H1 (cell line): ENCODE measurements around the gene DPF1. TPM values are rescaled to one million over a fixed set of nuclear protein-coding genes. Genes with fewer than 3 reads are reported as not detected.

Experiments
- CTCF ChIA-PET: fragments of 300-600 bp; sonication (Branson Sonifier 250); formaldehyde crosslinking; loops from one replicate; lab custom pipeline; 2021; ENCODE audit not compliant: partially characterized antibody; lab: Charles Lee
- POLR2A ChIA-PET: fragments of 300-600 bp; sonication (Branson Sonifier 250); formaldehyde crosslinking; loops from one replicate; lab custom pipeline; 2021; ENCODE audit warnings: inconsistent platforms; ENCODE audit not compliant: partially characterized antibody; lab: Charles Lee
- DNase-seq, 2 experiments: peaks; one replicate each; pipeline versions ENCODE4 v3.0.0 to v3.0.0-alpha.2; 2010 to 2022; ENCODE audit warnings: low spot score in 2 of 2, low read depth in 1 of 2, mixed read lengths in 1 of 2
- FAIRE-seq: peaks from 2 replicates; lab custom pipeline; 2011; peaks lifted over from hg19 to GRCh38; lab: Jason Lieb, UNC
- H2AFZ ChIP-seq: 2 replicates; pipeline ENCODE4 v1.8.1; 2012; ENCODE audit warnings: low read length, inconsistent platforms
- H2AK5ac ChIP-seq: 2 replicates; pipeline ENCODE4 v1.6.1; 2013; ENCODE audit warnings: low read depth, low read length
- H2BK120ac ChIP-seq: replicated peaks from 2 replicates; pipeline ENCODE3; 2013; ENCODE audit warnings: low read depth, low read length, inconsistent platforms
- H2BK12ac ChIP-seq: 2 replicates; pipeline ENCODE4 v1.6.1; 2013; ENCODE audit warnings: low read depth, low read length
- H2BK15ac ChIP-seq: 2 replicates; pipeline ENCODE4 v1.6.1; 2013; ENCODE audit warnings: low read length
- H2BK20ac ChIP-seq: 2 replicates; pipeline ENCODE4 v1.6.1; 2013; ENCODE audit warnings: low read length
- H2BK5ac ChIP-seq: 2 replicates; pipeline ENCODE4 v1.6.1; 2013; ENCODE audit warnings: low read depth, low read length
- H3K14ac ChIP-seq: 2 replicates; pipeline ENCODE4 v1.6.1; 2013; ENCODE audit warnings: inconsistent platforms; ENCODE audit not compliant: insufficient read length
- H3K18ac ChIP-seq: 2 replicates; pipeline ENCODE4 v1.6.1; 2013; ENCODE audit warnings: low read length; ENCODE audit errors: extremely low read depth
- H3K23ac ChIP-seq: 2 replicates; pipeline ENCODE4 v1.6.1; 2013; ENCODE audit warnings: inconsistent platforms; ENCODE audit not compliant: insufficient read length
- H3K23me2 ChIP-seq: 2 replicates; pipeline ENCODE4 v1.6.1; 2013; ENCODE audit warnings: low read depth, low read length
- H3K27ac ChIP-seq: 2 replicates; pipeline ENCODE4 v1.6.1; 2011; ENCODE audit warnings: low read depth, low read length, inconsistent platforms
- H3K27me3 ChIP-seq, 4 experiments: replicated peaks in 1 of 4; 1 replicate in 1 of 4; 2 replicates in 3 of 4; pipeline versions ENCODE4 v1.6.1 to v1.8.1; 2011 to 2013; ENCODE audit warnings: low read length in 3 of 4, mild to moderate bottlenecking in 3 of 4, inconsistent platforms in 2 of 4, mixed read lengths in 2 of 4, moderate library complexity in 1 of 4; ENCODE audit not compliant: control insufficient read depth in 3 of 4, insufficient read depth in 3 of 4; ENCODE audit errors: extremely low read depth in 1 of 4
- H3K36me3 ChIP-seq, 4 experiments: 2 replicates each; pipeline versions ENCODE4 v1.6.1 to v1.8.1; 2011 to 2013; ENCODE audit warnings: mild to moderate bottlenecking in 4 of 4, low read length in 3 of 4, moderate library complexity in 2 of 4, control low read depth in 1 of 4, inconsistent platforms in 1 of 4; ENCODE audit not compliant: insufficient read depth in 4 of 4, control insufficient read depth in 2 of 4
- H3K4ac ChIP-seq: replicated peaks from 2 replicates; pipeline ENCODE3; 2013; ENCODE audit warnings: low read length, low read depth, mixed read lengths, inconsistent platforms; ENCODE audit not compliant: insufficient read length
- H3K4me1 ChIP-seq, 4 experiments: replicated peaks in 1 of 4; 1 replicate in 1 of 4; 2 replicates in 3 of 4; pipeline versions ENCODE4 v1.6.1 to v1.8.1; 2011 to 2013; ENCODE audit warnings: low read length in 3 of 4, inconsistent platforms in 2 of 4, mixed read lengths in 1 of 4; ENCODE audit not compliant: insufficient read depth in 4 of 4, control insufficient read depth in 3 of 4
- H3K4me2 ChIP-seq, 2 experiments: 2 replicates each; pipeline versions ENCODE4 v1.6.1 to v1.8.1; 2011 to 2013; ENCODE audit warnings: low read depth in 2 of 2, low read length in 2 of 2, control low read depth in 1 of 2, inconsistent platforms in 1 of 2, mild to moderate bottlenecking in 1 of 2; ENCODE audit not compliant: insufficient read depth in 1 of 2
- H3K4me3 ChIP-seq, 4 experiments: fragments of 200-600, 300-600 bp in 1 of 4; sonication (generic), shearing (Covaris generic), sonication (Bioruptor Twin) in 1 of 4; 2 replicates each; pipeline versions ENCODE4 v1.5.1 to v1.8.1; 2011 to 2016; ENCODE audit warnings: low read length in 4 of 4, low read depth in 3 of 4, control low read depth in 2 of 4, inconsistent platforms in 2 of 4, mild to moderate bottlenecking in 2 of 4, mixed read lengths in 1 of 4, moderate library complexity in 1 of 4; ENCODE audit not compliant: insufficient read depth in 2 of 4; ENCODE audit errors: extremely low read depth in 1 of 4
- H3K56ac ChIP-seq: replicated peaks from 2 replicates; pipeline ENCODE3; 2013; ENCODE audit warnings: low read depth, mild to moderate bottlenecking, mixed read lengths, low read length, inconsistent platforms; ENCODE audit not compliant: insufficient read length
- H3K79me1 ChIP-seq: 2 replicates; pipeline ENCODE4 v1.6.1; 2013; ENCODE audit warnings: low read depth, low read length, control low read depth
- H3K79me2 ChIP-seq, 2 experiments: 2 replicates each; pipeline versions ENCODE4 v1.6.1 to v1.8.1; 2012 to 2013; ENCODE audit warnings: low read length in 2 of 2, mild to moderate bottlenecking in 2 of 2, inconsistent platforms in 1 of 2; ENCODE audit not compliant: insufficient read depth in 2 of 2, control insufficient read depth in 1 of 2
- H3K9ac ChIP-seq, 4 experiments: replicated peaks in 1 of 4; 1 replicate in 1 of 4; 2 replicates in 3 of 4; pipeline versions ENCODE4 v1.6.1 to v1.8.1; 2011 to 2013; ENCODE audit warnings: low read depth in 3 of 4, low read length in 3 of 4, control low read depth in 2 of 4, mild to moderate bottlenecking in 2 of 4, moderate library complexity in 2 of 4, inconsistent platforms in 1 of 4; ENCODE audit errors: extremely low read depth in 1 of 4
- H3K9me3 ChIP-seq, 2 experiments: 2 replicates each; pipeline versions ENCODE4 v1.6.1 to v1.8.1; 2012 to 2013; ENCODE audit warnings: mild to moderate bottlenecking in 2 of 2, moderate library complexity in 2 of 2, control low read depth in 1 of 2, inconsistent platforms in 1 of 2, low read depth in 1 of 2, low read length in 1 of 2, mixed read lengths in 1 of 2; ENCODE audit not compliant: insufficient read depth in 2 of 2
- H4K20me1 ChIP-seq, 2 experiments: replicated peaks in 1 of 2; 2 replicates each; pipeline versions ENCODE3 to v1.8.1; 2011 to 2013; ENCODE audit warnings: inconsistent platforms in 2 of 2, low read length in 2 of 2, mild to moderate bottlenecking in 1 of 2; ENCODE audit not compliant: insufficient read depth in 2 of 2, control insufficient read depth in 1 of 2
- H4K5ac ChIP-seq: 2 replicates; pipeline ENCODE4 v1.6.1; 2013; ENCODE audit warnings: low read length, low read depth, mixed read lengths, inconsistent platforms; ENCODE audit not compliant: insufficient read length
- H4K8ac ChIP-seq: 2 replicates; pipeline ENCODE4 v1.8.0; 2013; ENCODE audit warnings: mild to moderate bottlenecking, moderate library complexity, low read length, inconsistent platforms; ENCODE audit not compliant: insufficient read depth; ENCODE audit errors: extremely low read depth
- H4K91ac ChIP-seq: replicated peaks from 2 replicates; pipeline ENCODE3; 2013; ENCODE audit warnings: low read length, mixed read lengths, inconsistent platforms; ENCODE audit not compliant: insufficient read length
- ASH2L ChIP-seq: fragments of 200-600, 300-600 bp; sonication (generic); IDR thresholded peaks from one replicate; pipeline ENCODE4 v1.7.1; 2017; ENCODE audit warnings: low read length
- MAFK ChIP-seq: IDR thresholded peaks from 2 replicates; pipeline ENCODE4 v1.6.1; 2012; ENCODE audit warnings: low read depth, mild to moderate bottlenecking, improper control_type of control experiment, low read length
- SP1 ChIP-seq: IDR thresholded peaks from 2 replicates; pipeline ENCODE4 v1.6.1; 2011; ENCODE audit warnings: low read depth, low read length
- SP2 ChIP-seq: IDR thresholded peaks from 2 replicates; pipeline ENCODE4 v1.6.1; 2012; ENCODE audit warnings: mild to moderate bottlenecking, low read length, inconsistent platforms
- WGBS, 2 experiments: shearing (Covaris generic) in 1 of 2; methylation state at CpG; one replicate each; pipeline versions ENCODE4 v1.1.6 to v1.1.7; 2013 to 2015; ENCODE audit warnings: low lambda C conversion rate in 2 of 2, mixed read lengths in 2 of 2, inconsistent platforms in 1 of 2, low coverage in 1 of 2, missing lambda C conversion rate in 1 of 2; ENCODE audit not compliant: insufficient replicate concordance in 2 of 2, insufficient coverage in 1 of 2, insufficient read length in 1 of 2; ENCODE audit errors: extremely low coverage in 1 of 2, missing lambda C conversion rate in 1 of 2; 5-methylcytosine and 5-hydroxymethylcytosine counted together
- polyA plus RNA-seq, 7 experiments: library from polyadenylated mRNA; depleted of rRNA in 3 of 7; stranded (reverse) in 5 of 7; unstranded in 2 of 7; fragments of >200 nt in 5 of 7; fragments of 200-250 nt in 2 of 7; gene quantifications; 1 replicate in 5 of 7; 2 replicates in 1 of 7; 4 replicates in 1 of 7; pipeline versions ENCODE4 v1.2.1 to v1.2.3, GENCODE V29; 2011 to 2013; ENCODE audit warnings: missing spikeins in 2 of 7, mixed read lengths in 2 of 7
- total RNA-seq: library from RNA; stranded (reverse); fragmentation: NEBNext Ultra II Directional; extraction: Animal tissue kit (Norgen Biotek cat#: 25700); gene quantifications from 2 replicates; pipeline ENCODE4 v1.2.1, GENCODE V29; 2021
- TF ChIP-seq, protein P1 (sequence below), 3 experiments: IDR thresholded peaks; 1 replicate in 2 of 3; 2 replicates in 1 of 3; pipeline versions ENCODE4 v1.5.1 to v1.6.1; 2011; ENCODE audit warnings: low read length in 3 of 3, mild to moderate bottlenecking in 3 of 3, inconsistent platforms in 2 of 3, low read depth in 1 of 3, moderate library complexity in 1 of 3; ENCODE audit not compliant: insufficient read depth in 1 of 3; ENCODE audit errors: control extremely low read depth in 1 of 3

Gene DPF1
- total and polyA plus RNA-seq, 2 of the 8 experiments (the other 6 are each of a cell fraction or from before 2014, with no cell fraction given): 12.9 to 15.6 TPM

DNA sequence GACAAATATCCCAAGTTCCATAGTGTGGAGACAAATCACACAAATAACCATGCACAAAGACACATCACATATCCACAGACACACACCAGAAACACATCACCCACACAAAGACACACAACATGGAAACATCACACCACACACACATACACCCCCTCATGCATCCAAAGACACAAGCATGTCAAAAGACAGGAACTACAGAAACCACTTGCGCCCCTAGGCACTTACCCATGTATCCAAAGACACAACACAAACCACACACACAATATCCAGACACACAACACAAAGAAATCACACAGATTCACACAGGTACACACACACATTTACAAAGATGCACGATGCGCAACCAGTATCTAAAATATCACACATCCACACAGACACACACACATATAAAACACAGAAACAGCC, 901 bp downstream of the DPF1 start:
- ChIA-PET POLR2A (no interaction called here), CTCF (no interaction called here)
- no peak overlapping the region for H2BK20ac ChIP-seq
- peaks cover 0 to 5% of the 10 kb centered on the region in 2 experiments for H4K20me1 ChIP-seq
- peaks cover 8% of the 10 kb centered on the region for H3K23me2 ChIP-seq
- peak overlapping the region; percentile 30; the same call in 1 of the 2 replicates for H2BK12ac ChIP-seq
- no peaks in the 10 kb centered on the region; a peak in 1 of 8 replicates for H3K36me3 ChIP-seq
- no peak for TF ChIP-seq SP1
- TF ChIP-seq MAFK: no peak
- TF ChIP-seq, protein P1, sequence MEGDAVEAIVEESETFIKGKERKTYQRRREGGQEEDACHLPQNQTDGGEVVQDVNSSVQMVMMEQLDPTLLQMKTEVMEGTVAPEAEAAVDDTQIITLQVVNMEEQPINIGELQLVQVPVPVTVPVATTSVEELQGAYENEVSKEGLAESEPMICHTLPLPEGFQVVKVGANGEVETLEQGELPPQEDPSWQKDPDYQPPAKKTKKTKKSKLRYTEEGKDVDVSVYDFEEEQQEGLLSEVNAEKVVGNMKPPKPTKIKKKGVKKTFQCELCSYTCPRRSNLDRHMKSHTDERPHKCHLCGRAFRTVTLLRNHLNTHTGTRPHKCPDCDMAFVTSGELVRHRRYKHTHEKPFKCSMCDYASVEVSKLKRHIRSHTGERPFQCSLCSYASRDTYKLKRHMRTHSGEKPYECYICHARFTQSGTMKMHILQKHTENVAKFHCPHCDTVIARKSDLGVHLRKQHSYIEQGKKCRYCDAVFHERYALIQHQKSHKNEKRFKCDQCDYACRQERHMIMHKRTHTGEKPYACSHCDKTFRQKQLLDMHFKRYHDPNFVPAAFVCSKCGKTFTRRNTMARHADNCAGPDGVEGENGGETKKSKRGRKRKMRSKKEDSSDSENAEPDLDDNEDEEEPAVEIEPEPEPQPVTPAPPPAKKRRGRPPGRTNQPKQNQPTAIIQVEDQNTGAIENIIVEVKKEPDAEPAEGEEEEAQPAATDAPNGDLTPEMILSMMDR (IDR thresholded peaks at IDR 0.05; ENCODE audit: control extremely low read depth in 1 of 3, insufficient read depth in 1 of 3, low read depth in 1 of 3, low read length in 3 of 3): no peak
- TF ChIP-seq SP2: no peak
- TF ChIP-seq ASH2L: no peak
- FAIRE-seq (no peak), DNase-seq (no peak)
- peak overlapping the region in 1 of 4 experiments; percentile 74; a peak in 4 of 8 replicates for H3K4me3 ChIP-seq
- H3K4me1 ChIP-seq: peaks cover 6 to 17% (median 14%) of the 10 kb centered on the region in 4 experiments
- H3K9ac ChIP-seq: no peak overlapping the region; a peak in 2 of 7 replicates
- no peak overlapping the region for H4K5ac ChIP-seq
- 90% methylated on average over 3 of the region's 3 CpGs; no CpG with 5 or more reads in 1 of the 2 experiments for WGBS, 2 experiments
- peaks cover 0 to 5% (median 4%) of the 10 kb centered on the region in 4 experiments; a peak in 2 of 7 replicates for H3K27me3 ChIP-seq
- H3K27ac ChIP-seq: no peak overlapping the region
- H3K79me1 ChIP-seq: peaks cover 4% of the 10 kb centered on the region
- no peak overlapping the region for H4K8ac ChIP-seq
- no peak overlapping the region for H2AFZ ChIP-seq
- H3K4ac ChIP-seq: peak overlapping the region; percentile 78
- peak overlapping the region; percentile 86; the same call in 1 of the 2 replicates for H2AK5ac ChIP-seq
- H2BK15ac ChIP-seq: peak overlapping the region; percentile 93
- H3K23ac ChIP-seq: peak overlapping the region; percentile 3
- no peaks in the 10 kb centered on the region for H3K9me3 ChIP-seq
- peak overlapping the region; percentile 34 for H4K91ac ChIP-seq
- peak overlapping the region; percentile 79 for H3K56ac ChIP-seq
- peaks cover 0 to 7% of the 10 kb centered on the region in 2 experiments; a peak in 2 of 4 replicates for H3K79me2 ChIP-seq
- H3K4me2 ChIP-seq: peak overlapping the region; percentile 78 to 80
- H3K14ac ChIP-seq: no peak overlapping the region
- no peak overlapping the region for H3K18ac ChIP-seq
- no peak overlapping the region for H2BK5ac ChIP-seq
- H2BK120ac ChIP-seq: no peak overlapping the region
